RPMI7951 (cell line): ENCODE results near the gene GPR180. TPM values are rescaled to one million over a fixed set of nuclear protein-coding genes. Genes with fewer than 3 reads are reported as not detected.

Experiments used
- total RNA-seq: library from RNA; depleted of rRNA; stranded (reverse); fragments of >200 nt; shearing (Covaris generic); gene quantifications from 2 replicates; pipeline ENCODE4 v1.2.3, GENCODE V29; 2014; rRNA removed

Gene GPR180
- total RNA-seq, 1 experiment from 2014 or later = 13.5 TPM

Other genes starting within 250 kb of the GPR180 start
- under 0.01 TPM in 1 of 2 replicates, not detected in the other for gene DCT, start 122.2 kb upstream of the GPR180 start, total RNA-seq
- 15.3 and 17.1 TPM in 2 replicates for gene TGDS, start 5.7 kb upstream of the GPR180 start, total RNA-seq
- not detected in 2 replicates for gene SOX21, start 110.7 kb downstream of the GPR180 start, total RNA-seq